NCI-H82 treated with DMSO at 0.1 percent for 48 hours (cell line): ENCODE measurements around the gene HLA-B.
"Not testable (repeated sequence)": the region's sequence is repeated elsewhere in the genome, so short reads cannot be mapped to it uniquely, and the experiment has no call there.

ENCODE experiments used
- DNase-seq: peaks from one replicate; lab custom pipeline; 2025; ENCODE audit not compliant: unreplicated experiment; lab: John Stamatoyannopoulos, UW

Gene HLA-B

DNA sequence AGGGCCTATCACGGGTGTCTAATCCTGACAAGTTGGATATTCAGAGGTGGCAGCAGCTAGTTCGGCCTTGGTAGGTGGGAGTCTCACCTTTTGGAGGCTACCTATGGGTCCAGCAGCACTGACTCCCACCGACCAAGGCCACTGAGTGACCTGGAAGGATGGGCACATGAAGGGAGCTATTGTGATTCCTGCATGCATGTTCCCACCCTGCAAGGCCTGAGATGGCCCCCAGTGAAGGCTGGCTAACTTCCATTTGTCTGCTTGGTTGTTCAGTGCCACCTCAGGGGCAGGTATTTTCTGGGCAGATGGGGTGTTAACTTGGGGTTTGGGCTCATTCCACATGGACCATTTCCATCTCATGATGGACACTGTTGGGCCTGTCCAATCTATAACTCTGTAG lies 28.1 kb upstream of the HLA-B start:
- DNase-seq, result no peak

DNA sequence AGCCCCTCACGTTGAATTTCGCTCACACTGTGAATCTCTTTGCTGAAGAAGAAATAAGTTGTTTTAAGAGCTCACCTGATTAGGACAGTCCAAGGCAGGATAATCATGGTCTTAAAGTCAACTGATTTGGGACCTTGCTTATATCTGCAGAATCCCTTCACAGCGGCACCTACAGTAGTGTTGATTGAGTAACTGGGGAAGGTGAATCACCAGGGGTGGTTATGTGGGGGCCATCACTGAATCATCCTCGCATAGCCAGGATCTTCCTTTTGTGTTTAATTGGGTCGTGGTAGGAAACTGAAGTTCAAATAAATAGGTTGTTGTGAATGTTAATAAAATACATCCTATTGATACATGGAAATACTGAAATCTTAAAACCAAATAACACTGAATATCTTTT lies 26.2 kb upstream of the HLA-B start:
- no peak for DNase-seq

- no peak for DNase-seq
Measured at GRCh38 chr6:31381666-31382065, 24.7 kb upstream of the HLA-B start.

DNA sequence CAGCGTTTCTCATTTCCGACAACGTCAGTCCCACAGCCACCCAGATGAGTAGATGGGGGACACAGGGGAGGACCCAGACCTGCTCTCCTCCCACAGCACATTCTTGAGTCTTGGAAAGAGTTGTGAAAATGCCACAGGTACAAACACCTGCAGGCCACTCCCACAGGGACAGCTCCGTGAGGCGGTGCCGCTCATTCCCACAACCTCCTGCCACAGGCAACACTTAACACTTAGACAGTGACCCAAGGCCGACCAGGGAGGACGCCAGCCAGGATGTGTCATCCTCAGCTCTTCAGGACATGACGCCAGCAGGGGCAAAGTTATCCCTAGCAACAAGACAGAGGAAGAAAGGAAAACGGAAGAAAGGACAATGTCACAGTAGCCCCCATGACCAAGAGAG lies 22.9 kb upstream of the HLA-B start:
- no peak for DNase-seq

GRCh38 chr6:31378721-31379103 lies 21.7 kb upstream of the HLA-B start:
- no peak for DNase-seq

GRCh38 chr6:31378062-31378720 lies 21.2 kb upstream of the HLA-B start:
- no peak for DNase-seq

GRCh38 chr6:31377029-31377428 lies 20.1 kb upstream of the HLA-B start:
- no peak for DNase-seq

DNA sequence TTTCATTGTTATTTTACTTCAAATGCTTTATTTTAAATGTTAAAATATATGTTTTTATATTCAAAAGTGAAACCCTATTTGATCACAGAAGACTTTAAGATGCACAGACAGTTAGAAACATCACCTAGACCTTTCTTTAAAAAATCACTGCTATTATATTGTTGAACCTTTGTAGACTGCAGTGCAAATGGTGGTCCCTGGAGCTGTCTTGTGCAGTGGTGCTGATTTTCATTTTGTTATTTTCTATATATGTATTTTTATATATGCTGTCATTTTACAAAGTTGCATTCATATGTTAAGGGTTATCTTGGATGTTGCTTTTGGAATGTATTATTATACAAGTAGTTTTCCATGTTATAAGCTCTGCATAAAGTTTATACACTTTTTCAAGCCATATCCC lies 18.7 kb upstream of the HLA-B start:
- DNase-seq, result no peak

- not testable (repeated sequence) for DNase-seq
Measured at GRCh38 chr6:31374118-31374517, 17.1 kb upstream of the HLA-B start.

DNA sequence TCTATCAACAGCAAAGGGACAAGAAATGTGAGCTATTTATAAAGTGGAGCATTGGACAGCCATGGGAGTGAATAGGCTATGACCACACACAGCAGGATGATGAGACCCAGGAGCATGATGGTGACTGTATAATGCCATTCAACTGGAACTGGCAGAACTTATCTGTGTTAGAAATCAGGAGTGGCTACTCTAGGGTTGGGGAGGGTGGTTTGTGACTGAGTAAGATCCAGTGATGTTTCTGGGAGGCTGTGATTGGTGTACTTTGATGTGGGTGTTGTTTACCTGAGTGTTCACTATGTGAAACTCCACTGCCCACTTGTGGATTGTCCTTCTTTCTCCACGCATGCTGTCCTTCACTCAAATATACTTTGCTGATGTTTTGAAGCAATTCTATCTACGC lies 11.5 kb upstream of the HLA-B start:
- DNase-seq, result no peak

DNA sequence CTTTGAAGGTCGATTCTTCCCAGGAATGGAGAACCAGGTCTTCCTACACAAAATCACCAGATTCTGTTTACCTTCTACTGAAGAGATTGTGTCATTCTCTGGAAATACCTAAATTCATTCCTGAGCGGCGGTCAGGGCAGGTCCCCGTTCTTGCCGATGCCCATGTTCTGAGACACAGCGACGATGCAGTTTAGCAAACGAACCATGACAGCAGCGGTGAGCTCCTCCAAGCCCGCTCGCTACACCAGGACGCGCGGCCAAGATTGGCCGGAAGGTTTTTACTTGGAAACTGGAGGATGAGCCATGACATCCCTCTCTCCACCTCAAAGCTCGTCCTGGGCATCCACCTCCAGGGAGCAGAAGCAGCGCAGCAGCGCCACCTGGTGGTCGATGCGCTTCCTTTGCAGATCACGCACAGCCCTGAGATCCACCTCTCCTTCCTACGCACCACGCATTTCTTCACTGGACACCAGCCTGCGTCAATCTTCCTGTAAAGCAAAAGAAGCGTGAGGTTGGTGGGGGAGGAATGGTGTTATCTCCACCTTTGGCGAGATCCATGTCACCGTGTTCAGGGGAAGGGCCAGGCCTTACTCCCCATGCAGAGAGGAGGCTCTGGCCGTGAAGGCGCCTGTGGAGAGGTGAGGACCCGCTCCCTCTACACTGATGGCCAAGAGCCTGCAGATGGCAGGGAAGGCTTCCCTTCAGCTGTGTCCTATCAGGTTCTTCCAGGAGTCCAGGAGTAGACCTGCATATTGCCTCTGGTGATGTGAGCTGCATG lies 9.9 kb upstream of the HLA-B start:
- peak; percentile 32 for DNase-seq

DNA sequence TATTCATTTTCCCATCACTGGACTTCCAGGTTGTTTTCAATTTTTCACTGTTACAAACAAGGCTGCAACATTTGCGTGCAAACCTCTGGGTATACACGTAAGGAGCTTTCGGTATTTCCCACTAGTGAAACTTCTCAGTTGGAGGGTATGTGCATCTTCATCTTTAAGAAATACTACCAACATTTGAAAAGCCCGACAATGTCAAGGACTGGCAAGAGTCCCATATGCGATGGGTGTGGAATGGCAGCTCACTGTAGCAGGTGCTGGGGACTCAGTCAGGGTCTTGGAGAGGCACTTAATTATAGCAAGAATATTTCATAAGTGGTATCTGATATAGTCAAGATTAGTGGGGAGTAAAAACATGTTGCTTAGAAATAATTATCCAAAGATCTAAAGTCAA lies 8.9 kb upstream of the HLA-B start:
- DNase-seq, result no peak

GRCh38 chr6:31363811-31364210 lies 6.8 kb upstream of the HLA-B start:
- no peak for DNase-seq

DNA sequence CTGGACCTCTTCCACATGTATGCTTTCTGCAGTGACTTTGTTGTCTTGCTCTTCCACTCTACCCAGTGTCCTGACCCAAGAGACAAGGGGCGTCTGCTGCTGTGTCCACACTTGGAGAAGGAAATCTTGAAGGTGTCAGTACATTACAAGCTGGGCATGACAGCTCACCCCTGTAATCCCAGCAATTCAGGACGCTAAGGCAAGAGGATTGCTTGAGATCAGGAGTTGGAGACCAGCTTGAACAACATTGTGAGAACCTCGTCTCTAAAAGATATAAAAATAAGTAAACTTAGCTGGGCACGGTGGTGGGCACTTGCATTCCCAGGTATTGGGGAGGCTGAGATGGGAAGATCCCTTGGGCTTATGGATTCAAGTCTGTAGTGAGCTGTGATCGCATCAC lies 5.8 kb upstream of the HLA-B start:
- no peak for DNase-seq

GRCh38 chr6:31359581-31359980 lies 2.6 kb upstream of the HLA-B start:
- DNase-seq, result no peak

DNA sequence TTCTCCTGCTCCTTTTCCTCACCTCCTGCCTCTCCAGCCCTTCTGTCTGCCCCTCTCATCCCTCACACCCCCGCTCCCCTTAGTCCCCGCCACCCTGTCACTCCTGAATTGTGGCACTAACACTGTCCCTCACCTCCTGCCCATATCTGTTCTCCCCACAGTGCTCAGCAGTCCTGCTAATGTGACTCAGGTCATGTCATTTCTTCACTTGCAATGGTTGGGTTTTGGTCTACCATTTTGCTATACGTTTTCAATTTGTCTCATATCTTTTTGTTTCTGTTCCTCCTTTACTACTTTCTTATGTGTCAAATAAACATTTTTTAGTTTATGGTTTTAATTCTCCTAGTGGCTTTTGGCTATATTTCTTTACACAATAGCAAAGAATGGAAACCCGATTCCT lies 1.3 kb upstream of the HLA-B start:
- DNase-seq, result no peak

GRCh38 chr6:31357886-31358285 lies 907 bp upstream of the HLA-B start:
- no peak for DNase-seq

GRCh38 chr6:31356216-31356945 lies 598 bp downstream of the HLA-B start:
- DNase-seq, result no peak

DNA sequence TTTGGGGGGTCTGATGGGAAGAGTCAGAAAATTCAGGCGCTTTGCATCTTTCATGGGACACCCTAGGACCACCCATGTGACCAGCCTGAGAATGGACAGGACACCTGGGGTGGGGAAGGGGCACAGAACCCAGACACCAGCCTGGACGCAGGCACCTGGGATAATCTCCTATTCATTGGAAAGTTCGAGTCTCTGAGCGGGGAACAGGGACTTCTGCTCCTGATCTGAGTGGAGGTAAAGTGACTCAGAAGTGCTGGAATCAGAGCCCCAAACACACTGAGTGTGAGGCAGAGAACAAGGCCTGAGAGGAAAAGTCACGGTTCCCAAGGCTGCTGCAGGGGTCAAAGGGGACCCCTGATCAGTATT lies 1.4 kb downstream of the HLA-B start:
- no peak for DNase-seq

DNA sequence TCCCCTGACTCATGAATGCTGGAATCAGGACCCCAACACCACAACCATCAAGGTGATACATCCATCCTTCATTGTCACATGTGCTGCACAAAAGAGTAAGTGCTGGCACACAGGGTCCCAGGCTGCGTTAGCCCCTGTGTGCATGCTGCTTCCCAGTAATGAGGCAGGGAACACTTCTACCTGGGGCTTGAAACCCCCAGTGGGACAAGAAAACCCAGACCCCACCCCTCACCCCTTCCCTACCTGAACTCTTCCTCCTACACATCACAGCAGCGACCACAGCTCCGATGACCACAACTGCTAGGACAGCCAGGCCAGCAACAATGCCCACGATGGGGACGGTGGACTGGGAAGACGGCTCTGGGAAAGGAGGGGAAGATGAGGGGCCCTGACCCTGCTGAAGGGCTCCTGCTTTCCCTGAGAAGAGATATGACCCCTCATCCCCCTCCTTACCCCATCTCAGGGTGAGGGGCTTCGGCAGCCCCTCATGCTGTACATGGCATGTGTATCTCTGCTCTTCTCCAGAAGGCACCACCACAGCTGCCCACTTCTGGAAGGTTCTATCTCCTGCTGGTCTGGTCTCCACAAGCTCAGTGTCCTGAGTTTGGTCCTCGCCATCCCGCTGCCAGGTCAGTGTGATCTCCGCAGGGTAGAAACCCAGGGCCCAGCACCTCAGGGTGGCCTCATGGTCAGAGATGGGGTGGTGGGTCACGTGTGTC lies 2.0 kb downstream of the HLA-B start:
- DNase-seq, result no peak

DNA sequence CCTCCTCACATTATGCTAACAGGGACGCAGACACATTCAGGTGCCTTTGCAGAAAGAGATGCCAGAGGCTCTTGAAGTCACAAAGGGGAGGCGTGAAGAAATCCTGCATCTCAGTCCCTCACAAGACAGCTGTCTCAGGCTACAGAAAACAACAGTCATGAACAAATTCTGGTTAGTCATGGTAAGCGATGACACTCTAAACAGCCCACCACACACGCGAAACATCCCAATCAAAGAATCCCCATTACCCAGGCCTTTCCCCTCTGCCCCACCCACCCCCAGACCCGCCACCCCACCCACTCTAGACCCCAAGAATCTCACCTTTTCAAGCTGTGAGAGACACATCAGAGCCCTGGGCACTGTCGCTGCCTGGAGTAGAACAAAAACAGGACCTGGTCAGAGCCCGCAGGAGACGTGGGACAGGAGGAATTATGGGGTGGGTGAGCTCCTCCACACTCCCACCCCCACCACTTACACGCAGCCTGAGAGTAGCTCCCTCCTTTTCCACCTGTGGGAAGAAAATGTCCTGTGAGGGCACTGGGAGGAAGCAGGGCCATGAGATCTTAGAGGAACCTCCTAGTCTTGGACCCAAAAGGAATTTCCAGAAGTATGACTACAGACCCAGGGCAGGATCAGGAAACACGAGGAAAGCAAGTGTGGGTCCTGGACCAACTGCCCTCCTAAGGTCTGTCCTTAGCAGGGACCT lies 2.7 kb downstream of the HLA-B start:
- DNase-seq, result no peak
